Activated T-helper 1 cell treated with anti-CD3 and anti-CD28 coated beads, Interleukin-2, amount 50 U/mL, for 16 hours (primary cell): ENCODE measurements around the gene FUBP3.
"Not testable (repeated sequence)": the region's sequence is repeated elsewhere in the genome, so short reads cannot be mapped to it uniquely, and the experiment has no call there.

Source experiments
- DNase-seq, 2 donors: peaks; one replicate each; pipeline ENCODE4 v3.0.0-alpha.2; 2020; ENCODE audit warnings: low read depth in 1 of 2, low spot score in 1 of 2

The FUBP3 gene

GRCh38 chr9:130681769-130682420 lies 102.5 kb downstream of the FUBP3 start:
- DNase-seq: no peak

GRCh38 chr9:130682421-130683121 lies 103.2 kb downstream of the FUBP3 start:
- DNase-seq: peak; percentile 34 to 47

- DNase-seq: no peak
These were observed 105.7 kb downstream of the FUBP3 start for GRCh38 chr9:130685104-130685503.

GRCh38 chr9:130685945-130686344 lies 106.6 kb downstream of the FUBP3 start:
- not testable (repeated sequence) for DNase-seq

GRCh38 chr9:130687615-130688014 lies 108.2 kb downstream of the FUBP3 start:
- DNase-seq: no peak
